Endometrial microvascular endothelial cells (primary cell): ENCODE data around the gene RARB. TPM values are rescaled to one million over a fixed set of nuclear protein-coding genes. Genes with fewer than 3 reads are reported as not detected.

ENCODE experiments used
- in situ Hi-C: cut with HindIII; loops from 2 replicates; pipeline ENCODE4 v1.10.0; 2017; ENCODE audit warnings: low sequenced_read_pairs, low pct_unique_long_range_greater_than_20kb; ENCODE audit errors: inconsistent ontology term
- total RNA-seq: library from RNA; depleted of rRNA; stranded (reverse); fragments of >200 nt; gene quantifications from one replicate; pipeline ENCODE4 v1.2.3, GENCODE V29; 2015; ENCODE audit errors: inconsistent ontology term

The RARB gene
- total RNA-seq, 1 donor from 2014 or later, result 23.7 TPM

DNA sequence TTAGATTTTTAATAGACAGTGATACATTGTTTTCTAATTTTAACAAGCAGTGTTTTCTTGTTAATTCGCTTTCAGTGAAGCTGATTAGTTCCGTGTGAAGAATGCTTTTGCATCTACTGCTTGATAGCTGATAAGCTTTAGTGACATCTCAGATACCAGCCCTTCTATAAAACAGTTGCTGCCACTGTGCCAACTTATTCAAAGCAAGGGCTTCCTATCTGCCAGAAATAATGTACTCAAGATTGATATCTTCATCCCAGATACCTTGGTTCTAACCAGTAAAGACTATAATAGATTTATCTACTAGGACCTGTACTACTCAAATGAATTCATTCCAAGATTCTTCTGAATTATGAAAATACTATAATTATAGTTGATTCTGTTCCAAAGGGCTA, 30.4 kb downstream of the RARB start:
- in situ Hi-C loops, result no loop called here

- in situ Hi-C loops, result no loop called here
These were observed 32.7 kb downstream of the RARB start for GRCh38 chr3:25460751-25461150.

GRCh38 chr3:25461946-25462345, 33.9 kb downstream of the RARB start:
- in situ Hi-C loops, result no loop called here

DNA sequence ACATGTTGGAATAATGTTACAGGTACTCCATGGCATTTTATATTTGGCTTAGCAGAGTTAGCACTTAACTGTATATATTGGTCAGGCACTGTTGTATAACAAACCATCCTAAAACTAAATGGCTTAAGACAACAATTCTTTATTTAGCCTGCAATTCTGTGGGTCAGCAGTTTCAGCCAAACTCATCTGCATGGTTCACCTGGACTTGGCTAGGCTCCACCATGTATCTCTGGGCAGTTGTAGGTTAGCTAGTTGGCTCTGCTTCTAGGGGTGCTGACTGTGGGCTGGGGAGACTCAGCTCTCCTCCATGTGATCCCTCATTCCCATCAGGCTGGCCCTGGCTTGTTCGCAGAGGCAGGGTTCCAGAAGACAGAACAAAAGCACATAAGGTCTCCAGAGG, 34.4 kb downstream of the RARB start:
- in situ Hi-C loops, result no loop called here

GRCh38 chr3:25463836-25464418, 35.9 kb downstream of the RARB start:
- in situ Hi-C loops, result no loop called here

DNA sequence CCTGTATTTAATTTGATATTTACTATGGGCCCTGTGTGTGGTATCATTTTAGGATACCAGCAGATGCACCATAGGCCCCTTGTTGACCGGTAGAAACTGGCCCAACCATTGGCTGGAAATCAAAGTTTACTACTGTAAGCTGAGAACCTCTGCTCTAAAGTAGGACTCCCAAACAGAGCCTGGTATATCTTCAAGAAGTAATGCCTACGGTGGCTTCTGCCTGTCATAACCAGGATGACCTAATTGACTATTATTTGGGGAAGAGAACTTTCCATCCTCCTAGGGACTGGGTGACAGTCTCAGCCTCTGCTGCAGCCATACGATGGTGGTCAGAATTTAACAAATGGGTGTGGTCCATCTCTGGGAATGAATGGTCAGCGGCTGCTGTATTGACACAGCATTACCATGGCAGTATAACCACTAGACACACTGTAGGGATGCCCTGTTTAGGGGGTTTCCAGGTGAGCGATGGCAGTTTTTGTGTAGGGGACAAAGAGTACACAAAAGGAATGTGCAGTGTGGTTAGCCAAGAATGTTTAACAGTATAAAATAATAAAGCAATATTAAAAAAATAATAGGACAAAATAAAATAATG, 37.3 kb downstream of the RARB start:
- in situ Hi-C loops, result no loop called here

- in situ Hi-C loops, result no loop called here
These were observed 40.8 kb downstream of the RARB start for GRCh38 chr3:25468866-25469319.

DNA sequence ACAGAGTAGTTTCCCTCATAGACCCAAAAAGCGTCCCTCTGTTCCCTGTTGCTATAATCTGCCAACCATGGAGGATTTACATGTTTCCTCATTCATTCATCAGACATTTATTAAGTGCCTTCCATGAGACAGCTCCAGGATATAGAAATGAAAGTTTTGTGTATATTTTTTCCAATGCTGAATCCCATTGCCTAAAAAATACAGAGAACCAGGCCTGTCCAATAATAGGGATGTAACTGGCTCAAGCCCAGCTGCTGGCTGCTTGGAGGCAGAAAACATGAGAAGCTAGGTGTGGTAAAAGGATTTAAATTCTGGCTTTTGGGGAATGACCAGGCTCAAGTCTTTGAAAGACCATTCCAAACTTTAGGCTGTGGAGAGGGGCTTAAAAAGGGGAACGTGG, 41.5 kb downstream of the RARB start:
- in situ Hi-C loops, result no loop called here

DNA sequence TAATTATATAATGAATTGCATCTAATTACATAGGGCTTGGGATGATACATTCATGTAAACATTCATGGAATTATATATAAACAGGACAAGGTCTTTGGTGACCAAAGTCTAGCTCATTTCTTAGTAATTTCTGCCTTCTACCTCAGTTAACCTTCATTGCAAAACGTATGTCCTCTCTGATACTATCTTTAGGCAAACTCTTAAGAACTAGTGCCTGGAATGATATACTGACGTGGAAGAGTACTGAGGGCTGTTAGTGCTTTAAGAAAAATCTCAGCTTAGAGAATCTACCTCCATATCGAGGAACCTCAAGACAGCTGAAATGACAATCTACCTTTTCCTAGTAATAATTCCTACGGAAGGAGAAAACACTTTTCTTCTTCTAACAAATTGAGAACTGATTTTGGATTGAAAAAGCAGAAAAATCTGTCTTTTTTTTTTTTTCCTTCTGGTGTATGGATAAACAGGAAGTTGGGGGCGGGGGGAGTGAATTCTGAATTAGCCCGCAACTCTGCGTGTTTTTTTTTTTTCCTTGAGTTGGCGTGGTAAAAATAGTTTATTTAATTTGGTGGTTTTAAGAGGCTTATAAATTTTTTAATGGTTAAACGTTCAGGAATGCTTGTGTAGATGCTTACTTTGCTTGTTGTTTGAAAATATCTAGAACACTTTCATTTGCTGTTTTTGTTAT, 43.2 kb downstream of the RARB start:
- in situ Hi-C loops, result no loop called here

- in situ Hi-C loops, result no loop called here
These were observed 44.1 kb downstream of the RARB start for GRCh38 chr3:25472153-25472552.

- in situ Hi-C loops, result no loop called here
These were observed 44.7 kb downstream of the RARB start for GRCh38 chr3:25472731-25473130.

DNA sequence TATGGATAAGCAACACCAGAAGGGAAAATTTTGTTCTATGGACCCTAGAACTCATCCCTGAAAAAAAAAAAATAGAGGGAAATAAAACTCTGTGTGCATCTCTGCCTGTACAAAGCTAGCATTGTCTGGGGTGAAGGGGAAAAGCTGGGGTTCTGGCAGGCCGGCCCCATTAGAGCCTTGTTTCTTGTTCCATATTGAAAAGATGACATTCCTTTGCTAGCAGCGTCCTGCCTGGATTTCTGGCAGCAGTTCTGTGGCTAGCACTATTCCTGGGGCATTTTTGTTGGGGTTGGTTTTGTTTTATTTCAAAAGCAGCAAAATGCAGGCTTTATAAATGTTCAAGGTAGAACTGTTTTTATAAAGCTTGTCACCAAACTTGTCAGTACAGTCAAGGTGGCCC, 45.2 kb downstream of the RARB start:
- in situ Hi-C loops, result no loop called here

- in situ Hi-C loops, result no loop called here
These were observed 46.0 kb downstream of the RARB start for GRCh38 chr3:25474052-25474451.

- in situ Hi-C loops, result no loop called here
These were observed 48.6 kb downstream of the RARB start for GRCh38 chr3:25476639-25477038.

DNA sequence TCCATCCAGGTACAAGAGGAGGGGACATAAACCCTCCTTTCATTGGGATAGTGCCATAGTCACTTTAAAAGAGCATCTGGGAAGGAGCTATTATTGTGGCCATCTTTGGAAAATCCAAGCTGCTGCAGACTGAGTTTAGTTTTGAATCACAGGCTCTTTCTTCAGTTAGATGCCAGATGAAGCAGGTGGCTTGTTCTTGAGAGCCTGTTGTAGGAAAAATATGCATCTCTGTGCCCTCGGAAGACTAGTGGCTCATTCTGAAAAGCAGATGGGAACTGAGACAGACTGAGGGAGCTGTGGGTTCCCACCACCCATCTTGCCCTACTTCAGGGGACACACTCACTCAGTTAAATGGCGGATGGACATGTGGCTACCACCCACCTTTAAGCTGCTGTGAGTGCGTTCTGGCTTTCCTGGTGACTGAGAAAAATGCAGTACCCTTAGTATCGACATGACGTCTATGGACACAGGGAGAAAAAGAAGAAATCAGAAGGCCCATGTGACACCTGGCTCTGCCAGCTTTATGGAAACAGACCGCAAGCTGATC, 50.2 kb downstream of the RARB start:
- in situ Hi-C loops, result no loop called here

GRCh38 chr3:25478964-25479726, 51.1 kb downstream of the RARB start:
- in situ Hi-C loops, result no loop called here

GRCh38 chr3:25479727-25480010, 51.6 kb downstream of the RARB start:
- in situ Hi-C loops, result loop anchor here (10.0 kb wide), 1 partner anchor 45 kb away; no protein-coding TSS in a partner anchor

DNA sequence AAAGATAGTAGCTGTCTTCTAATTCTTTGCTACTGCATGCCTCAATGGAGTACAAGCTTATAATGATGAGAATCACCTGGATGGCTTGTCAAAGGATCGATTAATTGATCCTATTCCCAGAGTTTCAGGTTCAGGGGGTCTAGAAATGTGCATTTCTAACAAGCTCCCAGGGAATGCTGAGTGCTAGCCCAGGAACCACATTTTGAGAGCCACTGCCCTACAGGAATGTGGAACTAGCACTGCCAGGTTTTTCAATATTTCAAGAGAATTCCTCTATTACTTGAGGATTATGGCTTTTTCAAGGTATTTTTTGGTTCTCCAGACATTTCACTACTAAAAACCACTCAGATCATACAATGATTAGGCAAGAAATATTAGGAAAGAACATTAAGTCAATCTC, 52.7 kb downstream of the RARB start:
- in situ Hi-C loops, result loop anchor here (10.0 kb wide), 1 partner anchor 46 kb away; no protein-coding TSS in a partner anchor

GRCh38 chr3:25481386-25481785, 53.3 kb downstream of the RARB start:
- in situ Hi-C loops, result loop anchor here (10.0 kb wide), 1 partner anchor 47 kb away; no protein-coding TSS in a partner anchor
